GM19099 (cell line): ENCODE data around the gene COASY.

Experiments
- POLR2A ChIP-seq: IDR thresholded peaks from 3 replicates; pipeline ENCODE4 v1.6.1; 2011; ENCODE audit warnings: low read depth; ENCODE audit not compliant: insufficient read length; ENCODE audit errors: extremely low read depth

Gene COASY

DNA sequence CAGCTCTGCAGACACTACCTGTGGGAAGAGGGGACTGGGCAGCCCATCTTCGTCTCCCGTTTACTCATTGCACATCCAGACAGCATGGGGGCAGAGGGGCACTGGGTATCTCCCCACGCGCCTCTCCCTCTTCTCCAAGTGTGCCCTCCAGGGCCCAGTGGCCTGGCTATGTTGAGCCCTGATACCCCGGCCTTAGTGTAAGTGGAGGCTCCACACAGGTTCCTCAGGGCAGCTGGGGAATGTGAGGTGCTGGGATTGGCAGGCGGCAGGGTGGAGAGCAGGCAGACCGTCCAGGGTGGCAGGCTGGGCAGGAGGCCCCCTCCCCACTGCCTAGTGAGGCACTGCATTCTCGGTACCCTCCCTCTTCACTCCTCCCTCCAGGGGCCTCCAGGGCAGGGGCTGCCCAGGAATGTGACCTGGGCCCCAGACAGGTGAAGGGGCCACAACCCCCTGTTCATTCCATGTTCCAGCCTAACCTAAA, 39.1 kb upstream of the COASY start:
- no peak for TF ChIP-seq POLR2A

- no peak for TF ChIP-seq POLR2A
Observed at GRCh38 chr17:42525221-42525620, 36.7 kb upstream of the COASY start.

GRCh38 chr17:42526031-42526444, 35.9 kb upstream of the COASY start:
- no peak for TF ChIP-seq POLR2A

- no peak for TF ChIP-seq POLR2A
Observed at GRCh38 chr17:42527932-42528331, 34.0 kb upstream of the COASY start.

GRCh38 chr17:42529061-42529460, 32.9 kb upstream of the COASY start:
- TF ChIP-seq POLR2A: no peak

- no peak for TF ChIP-seq POLR2A
Observed at GRCh38 chr17:42530952-42531454, 30.9 kb upstream of the COASY start.

GRCh38 chr17:42531455-42532354, 30.2 kb upstream of the COASY start:
- TF ChIP-seq POLR2A: peak; percentile 64

DNA sequence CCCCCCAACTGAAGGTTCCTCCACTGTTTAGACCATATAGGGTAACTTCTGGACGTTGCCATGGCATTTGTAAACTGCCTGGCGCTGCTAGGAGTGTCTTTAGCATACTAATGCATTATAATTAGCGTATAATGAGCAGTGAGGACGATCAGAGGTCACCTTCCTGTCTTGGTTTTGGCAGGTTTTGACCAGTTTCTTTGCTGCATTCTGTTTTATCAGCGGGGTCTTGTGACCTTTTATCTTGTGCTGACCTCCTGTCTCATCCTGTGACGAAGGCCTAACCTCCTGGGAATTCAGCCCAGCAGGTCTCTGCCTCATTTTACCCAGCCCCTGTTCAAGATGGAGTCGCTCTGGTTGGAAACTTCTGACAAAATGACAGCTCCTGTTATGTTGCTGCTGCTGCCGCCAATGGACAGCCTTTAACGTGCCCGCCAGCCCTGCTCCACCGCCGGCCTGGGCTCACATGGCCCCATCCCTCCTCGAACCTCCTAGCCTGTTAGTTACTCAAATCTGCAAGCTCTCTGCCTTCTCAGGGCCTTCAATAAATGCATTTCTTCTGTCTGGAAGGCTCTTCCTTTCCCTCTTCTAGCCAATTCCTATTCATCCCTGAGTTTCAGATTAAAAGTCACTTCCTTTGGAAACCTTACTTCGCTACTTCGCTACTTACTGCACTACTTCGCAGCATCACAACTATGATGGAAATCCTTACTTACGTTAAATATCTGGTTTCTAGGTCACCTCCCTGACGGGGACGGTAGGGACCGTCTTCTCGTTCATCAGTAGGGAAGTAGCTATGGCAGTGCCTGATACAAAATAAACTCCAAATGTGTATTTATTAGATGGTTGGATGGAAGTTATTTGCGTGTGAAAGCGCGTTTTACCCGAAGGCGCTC, 26.5 kb upstream of the COASY start:
- no peak for TF ChIP-seq POLR2A

DNA sequence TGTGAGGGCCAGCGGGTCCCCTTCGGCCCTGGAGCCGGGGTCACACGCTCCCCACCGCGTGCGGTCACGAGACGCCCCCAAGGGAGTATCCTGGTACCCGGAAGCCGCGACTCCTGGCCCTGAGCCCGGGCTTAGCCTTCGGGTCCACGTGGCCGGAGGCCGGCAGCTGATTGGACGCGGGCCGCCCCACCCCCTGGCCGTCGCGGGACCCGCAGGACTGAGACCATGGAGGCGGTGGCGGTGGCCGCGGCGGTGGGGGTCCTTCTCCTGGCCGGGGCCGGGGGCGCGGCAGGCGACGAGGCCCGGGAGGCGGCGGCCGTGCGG, 25.9 kb upstream of the COASY start, which contains the start of gene NAGLU:
Gene NAGLU, plus strand, starts transcription at position 194 of the 324 bp plus-strand sequence. Its CDS starts 32 bp downstream, at position 226.
- peak; percentile 85 for TF ChIP-seq POLR2A

DNA sequence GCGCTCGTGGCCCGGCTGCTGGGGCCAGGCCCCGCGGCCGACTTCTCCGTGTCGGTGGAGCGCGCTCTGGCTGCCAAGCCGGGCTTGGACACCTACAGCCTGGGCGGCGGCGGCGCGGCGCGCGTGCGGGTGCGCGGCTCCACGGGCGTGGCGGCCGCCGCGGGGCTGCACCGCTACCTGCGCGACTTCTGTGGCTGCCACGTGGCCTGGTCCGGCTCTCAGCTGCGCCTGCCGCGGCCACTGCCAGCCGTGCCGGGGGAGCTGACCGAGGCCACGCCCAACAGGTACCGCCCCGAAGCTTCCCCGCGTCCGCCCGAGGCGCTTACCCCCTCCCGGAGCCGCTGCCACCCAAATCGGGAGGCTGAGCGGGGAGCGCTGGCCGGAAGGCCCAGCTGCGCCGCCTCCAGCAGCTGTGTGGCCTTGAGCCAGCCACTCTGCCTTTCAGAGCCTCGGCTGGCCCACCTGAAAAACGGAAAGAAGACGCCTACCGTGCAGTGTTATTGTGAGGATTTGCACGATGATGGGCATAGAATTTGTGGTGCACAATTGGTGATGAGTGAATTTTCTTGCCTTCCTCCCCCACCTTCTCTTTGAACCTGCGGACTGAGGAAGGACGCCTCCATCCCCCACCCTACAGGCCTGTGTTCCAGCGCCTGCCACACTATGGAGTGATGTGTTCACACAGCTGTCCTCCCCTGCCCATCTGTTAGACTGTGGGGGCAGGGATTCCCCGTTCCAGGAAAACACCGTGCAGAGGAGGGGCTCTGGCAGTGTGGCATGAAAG, 25.4 kb upstream of the COASY start:
- TF ChIP-seq POLR2A: no peak

DNA sequence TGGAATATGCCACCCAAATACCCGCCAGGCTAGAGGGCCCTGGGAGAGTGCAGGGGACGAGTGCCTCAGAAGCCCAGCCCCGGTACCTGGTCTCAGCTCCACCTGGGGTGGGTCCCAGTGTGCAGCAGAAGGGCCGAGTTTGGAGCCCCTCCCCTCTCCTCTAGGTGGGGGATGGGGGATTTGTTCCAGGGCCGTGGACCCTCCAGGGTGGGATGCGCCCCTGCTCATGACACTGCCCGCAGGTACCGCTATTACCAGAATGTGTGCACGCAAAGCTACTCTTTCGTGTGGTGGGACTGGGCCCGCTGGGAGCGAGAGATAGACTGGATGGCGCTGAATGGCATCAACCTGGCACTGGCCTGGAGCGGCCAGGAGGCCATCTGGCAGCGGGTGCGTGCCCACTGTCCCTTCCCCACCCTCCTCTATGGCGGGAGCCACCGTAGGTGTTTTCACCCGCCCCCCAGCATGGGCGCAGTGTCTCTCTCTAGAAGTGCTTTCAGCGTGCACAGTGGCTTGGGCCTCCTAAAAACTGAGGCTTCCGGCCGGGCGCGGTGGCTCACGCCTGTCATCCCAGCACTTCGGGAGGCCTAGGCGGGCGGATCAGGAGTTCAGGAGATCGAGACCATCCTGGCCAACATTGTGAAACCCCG, 24.7 kb upstream of the COASY start:
- no peak for TF ChIP-seq POLR2A

GRCh38 chr17:42537826-42538451, 24.0 kb upstream of the COASY start:
- no peak for TF ChIP-seq POLR2A

DNA sequence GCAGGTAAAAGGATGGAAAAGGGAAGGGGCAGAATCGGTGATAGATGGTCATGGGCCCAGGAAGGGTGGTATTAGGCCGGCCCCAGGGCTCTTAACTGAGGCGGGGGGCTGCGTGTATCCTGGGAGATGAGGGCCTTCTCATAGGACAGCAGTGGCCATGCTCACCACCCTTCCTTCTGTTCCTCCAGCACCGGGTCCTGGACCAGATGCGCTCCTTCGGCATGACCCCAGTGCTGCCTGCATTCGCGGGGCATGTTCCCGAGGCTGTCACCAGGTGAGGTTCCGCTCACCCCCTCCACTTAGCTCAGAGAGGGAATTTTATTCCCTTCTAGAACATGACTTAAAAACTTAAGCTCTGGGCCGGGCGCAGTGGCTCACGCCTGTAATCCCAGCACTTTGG, 23.5 kb upstream of the COASY start:
- TF ChIP-seq POLR2A: no peak

DNA sequence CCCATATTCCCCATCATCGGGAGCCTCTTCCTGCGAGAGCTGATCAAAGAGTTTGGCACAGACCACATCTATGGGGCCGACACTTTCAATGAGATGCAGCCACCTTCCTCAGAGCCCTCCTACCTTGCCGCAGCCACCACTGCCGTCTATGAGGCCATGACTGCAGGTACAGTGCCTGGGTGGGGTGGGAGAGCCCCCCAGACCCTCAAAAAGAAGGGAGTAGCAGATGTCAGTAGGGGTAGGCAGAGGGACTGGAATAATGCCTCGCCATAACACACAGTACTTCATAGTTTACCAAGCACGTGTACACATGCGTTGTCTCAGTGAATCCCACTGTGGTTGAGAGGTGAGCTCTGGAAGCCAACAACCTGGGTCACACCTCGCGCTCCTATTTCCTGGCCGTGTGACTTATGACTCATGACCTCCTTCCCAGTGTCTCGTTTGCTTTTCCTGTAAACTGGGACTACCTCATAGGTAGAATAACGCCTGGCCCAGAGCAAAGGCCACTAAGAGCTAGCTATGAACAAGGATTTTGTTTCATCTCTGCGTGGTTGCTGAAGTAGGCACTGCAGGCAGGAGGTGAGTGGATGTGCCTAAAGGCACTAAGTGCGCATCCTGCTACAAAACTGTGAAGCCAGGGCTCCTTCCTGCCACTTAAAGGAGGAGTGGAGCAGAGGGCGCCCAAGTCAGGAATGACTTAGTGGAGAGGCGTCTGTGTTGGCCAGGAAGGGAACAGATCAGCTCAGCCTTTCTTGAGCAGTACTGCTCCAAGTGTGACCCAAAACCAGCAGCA, 20.7 kb upstream of the COASY start:
- TF ChIP-seq POLR2A: no peak
